GM12872 (cell line): ENCODE measurements around the gene IER3.

Source experiments
- TF ChIP-seq, protein P1 (sequence below): IDR thresholded peaks from 3 replicates; pipeline ENCODE4 v1.5.1; 2011; ENCODE audit warnings: low read depth, mild to moderate bottlenecking, low read length, moderate library complexity; ENCODE audit not compliant: insufficient read depth

IER3 gene

DNA sequence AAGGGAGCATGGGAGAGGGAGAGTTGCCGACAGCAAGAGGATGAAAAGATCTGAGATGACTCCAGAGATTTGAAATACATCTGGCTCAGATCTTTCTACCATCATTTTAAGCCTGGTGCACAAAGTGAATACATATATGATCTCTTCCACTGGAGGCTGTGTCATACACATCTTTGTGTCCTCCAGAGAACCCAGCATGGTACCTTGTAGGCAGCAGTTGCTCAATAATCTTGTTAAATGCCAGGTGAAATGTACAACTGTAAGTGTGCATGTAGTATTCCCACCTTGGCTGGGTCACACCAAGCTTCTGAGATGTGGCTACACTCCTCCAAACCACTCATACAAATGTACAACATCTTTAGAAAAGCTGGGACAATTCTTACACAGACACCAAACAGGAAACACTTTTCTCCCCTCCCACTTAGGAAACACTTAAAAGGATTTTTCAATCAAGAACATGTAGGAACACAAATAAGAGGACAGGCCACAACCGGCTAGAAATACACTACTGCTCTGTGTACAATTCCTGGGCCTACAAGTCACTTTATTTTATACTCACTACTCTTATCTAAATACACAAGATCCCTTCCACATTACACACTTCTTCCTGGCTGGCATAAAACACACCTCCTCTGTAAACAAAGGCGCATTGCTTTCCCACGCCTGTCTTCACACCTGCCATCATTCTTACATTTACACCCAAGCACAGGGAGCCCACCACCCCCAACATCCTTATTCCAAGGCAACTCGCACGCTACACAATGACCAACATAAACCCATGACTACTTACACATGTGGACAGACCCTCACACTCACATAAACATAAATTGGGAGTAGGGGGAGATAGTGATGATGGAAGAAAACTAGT, 3.8 kb upstream of the IER3 start:
- TF ChIP-seq, protein P1, sequence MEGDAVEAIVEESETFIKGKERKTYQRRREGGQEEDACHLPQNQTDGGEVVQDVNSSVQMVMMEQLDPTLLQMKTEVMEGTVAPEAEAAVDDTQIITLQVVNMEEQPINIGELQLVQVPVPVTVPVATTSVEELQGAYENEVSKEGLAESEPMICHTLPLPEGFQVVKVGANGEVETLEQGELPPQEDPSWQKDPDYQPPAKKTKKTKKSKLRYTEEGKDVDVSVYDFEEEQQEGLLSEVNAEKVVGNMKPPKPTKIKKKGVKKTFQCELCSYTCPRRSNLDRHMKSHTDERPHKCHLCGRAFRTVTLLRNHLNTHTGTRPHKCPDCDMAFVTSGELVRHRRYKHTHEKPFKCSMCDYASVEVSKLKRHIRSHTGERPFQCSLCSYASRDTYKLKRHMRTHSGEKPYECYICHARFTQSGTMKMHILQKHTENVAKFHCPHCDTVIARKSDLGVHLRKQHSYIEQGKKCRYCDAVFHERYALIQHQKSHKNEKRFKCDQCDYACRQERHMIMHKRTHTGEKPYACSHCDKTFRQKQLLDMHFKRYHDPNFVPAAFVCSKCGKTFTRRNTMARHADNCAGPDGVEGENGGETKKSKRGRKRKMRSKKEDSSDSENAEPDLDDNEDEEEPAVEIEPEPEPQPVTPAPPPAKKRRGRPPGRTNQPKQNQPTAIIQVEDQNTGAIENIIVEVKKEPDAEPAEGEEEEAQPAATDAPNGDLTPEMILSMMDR: no peak

DNA sequence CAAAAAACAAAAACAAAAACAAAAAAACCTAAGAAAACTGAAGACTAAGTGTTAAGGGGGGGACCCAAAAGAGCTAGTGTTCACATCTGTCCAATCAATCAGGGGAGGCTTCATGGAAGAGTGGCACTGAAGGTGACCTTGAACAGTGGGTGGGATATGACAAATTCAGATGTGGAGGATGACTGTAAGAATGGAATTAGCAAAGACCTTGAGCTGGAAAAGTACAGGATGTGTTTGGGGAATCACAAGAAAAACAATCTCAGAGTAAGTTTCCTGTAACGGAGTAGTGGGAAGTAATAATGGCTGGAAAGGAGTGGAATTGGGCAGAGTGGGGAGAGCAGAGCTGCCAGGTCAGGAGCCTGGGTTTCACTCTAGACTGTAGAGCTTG, 2.9 kb upstream of the IER3 start:
- TF ChIP-seq, protein P1: no peak

DNA sequence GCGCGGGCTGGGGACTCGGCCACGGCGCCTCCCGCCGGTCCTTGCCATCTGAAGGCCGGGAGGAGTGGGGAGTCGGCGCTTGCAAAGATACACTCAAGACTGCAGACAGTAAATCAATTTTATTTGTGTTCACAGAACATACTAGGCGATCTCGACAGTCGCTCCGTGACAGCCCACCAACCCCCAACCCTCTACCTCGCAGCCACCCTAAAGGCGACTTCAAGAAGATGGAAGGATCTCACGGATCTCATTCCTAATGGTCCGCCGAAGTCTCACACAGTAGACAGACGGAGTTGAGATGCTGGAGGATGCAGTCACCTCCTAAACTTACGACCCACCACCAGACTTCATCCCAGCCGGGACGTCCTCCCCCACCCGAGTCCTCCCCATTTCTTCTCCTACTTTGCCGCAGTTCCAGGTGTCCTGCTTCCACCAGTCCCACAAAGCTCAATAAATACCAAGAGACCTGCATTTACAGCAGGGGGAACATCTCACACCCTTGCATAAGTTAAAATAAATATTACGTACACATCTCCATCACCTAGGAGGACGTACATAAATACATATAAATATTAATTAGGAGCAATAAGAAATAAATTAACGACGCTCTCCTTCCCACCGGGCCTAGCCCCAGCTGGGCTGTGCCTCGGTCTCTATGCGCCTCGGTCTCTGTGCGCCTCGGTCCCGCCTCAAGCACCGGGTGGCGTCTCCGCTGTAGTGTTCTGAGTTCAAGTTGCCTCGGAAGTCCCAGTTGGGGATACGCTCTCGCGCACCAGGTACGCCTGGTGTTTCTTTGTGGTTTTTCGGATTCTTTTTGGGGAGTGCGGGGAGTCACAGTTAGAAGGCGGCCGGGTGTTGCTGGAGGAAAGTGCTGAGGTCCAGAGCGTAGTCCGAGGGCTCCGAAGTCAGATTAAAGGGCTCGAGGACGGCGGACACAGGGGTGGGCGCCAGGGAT, 971 bp downstream of the IER3 start:
- TF ChIP-seq, protein P1: no peak

DNA sequence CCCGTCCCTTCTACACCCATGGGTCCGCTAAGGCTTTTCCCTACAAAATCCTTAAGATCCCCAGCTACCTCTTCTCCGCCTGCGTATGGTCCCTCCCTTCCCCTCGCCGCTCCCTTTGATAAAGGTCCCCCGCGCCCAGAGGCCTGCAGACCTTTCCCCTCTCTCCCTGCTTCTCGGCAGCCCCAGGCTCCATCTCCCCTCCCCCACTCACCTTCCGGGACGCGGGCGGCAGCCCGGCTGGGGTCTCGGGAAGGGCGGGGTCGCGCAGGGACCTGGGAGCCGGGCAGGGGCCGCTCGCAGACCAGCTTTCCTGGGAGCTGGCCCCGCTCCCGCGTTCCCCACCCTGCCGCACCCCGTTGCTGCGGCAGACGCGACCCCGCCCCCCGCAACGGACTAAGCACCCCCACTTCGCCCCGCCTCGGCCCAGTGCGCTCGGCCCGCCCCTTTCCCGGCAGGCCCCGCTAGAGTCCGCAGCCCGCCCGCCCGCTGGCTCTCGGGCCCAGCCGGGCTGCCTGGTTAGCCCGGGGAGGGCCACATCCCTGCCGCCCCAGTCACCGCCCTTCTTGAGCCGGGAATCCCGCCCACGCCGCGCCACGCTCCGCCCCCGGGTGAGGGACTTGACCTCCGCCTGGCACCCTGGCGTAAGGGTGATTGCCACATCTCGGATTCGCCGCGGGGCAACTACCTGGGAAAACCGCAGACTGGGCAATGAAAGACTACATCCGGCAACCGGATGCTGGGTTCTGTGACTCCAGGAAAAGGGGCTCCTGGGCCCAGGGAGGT, 1.8 kb downstream of the IER3 start, which contains the start of gene FLOT1:
Gene FLOT1, minus strand, starts transcription at position 372 of the 783 bp plus-strand sequence. CDS start 498 bp downstream, outside the sequence.
- TF ChIP-seq, protein P1: no peak

DNA sequence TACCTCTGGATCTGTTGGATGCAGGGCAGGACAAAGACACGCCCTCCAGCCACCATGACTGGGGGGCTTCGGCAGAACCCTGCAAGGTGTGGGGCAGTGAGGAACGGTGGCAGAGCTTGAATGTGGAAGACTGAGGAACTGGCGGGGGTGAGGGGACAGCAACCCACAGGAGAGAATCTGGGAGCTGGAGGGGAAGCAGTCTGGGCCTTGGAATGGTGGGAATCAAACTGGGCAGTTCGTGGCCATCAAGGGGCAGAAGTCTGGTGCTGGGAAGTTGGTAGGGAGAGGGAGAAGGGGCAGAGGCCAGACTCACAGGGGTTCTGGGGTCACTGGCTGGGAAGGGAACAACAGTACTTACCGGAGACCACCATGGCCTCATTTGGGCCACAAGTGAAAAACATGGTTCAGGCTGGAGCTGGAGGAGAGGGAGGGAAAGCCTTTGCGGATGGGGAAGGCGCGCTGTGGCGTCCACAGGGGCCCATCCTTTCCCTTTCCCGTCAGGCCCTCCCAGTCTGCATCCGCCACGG, 2.5 kb downstream of the IER3 start:
- TF ChIP-seq, protein P1: no peak

DNA sequence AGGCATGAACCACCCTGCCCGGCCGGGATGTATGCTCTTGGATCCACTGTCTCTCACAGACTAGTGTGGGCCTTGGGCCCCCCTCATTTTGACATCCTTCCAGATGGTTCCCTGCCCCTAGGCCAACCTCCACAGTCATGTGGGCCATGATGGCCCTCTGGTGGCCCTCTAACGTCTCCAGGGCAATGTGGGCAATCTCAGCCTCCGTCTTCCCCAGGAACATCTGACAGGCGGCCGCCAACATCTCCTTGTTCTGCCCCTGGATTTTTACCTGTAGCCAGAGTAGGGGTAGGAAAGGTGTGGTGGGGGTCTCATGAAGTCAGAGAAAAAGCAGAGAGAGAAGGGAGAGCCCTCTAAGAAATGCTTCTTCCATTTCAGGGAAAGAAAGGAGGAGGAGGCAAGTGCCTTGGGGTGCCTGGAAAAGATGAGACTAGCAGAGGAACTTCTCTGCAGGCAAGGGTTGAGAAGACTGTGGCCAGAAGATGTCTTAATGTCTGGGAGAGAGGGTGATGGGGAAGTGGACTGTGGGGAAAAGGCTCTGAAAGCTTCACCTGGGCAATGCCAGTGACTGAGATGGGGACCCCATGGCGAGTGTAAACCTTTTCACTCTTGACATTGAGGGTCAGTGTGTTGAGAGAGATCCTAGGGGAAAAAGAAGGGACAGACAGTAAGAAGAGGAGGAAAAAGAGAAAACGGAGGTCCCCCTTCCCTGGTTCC, 3.1 kb downstream of the IER3 start:
- TF ChIP-seq, protein P1: no peak
